ENCODE results near the gene ANKRD33. TPM values are rescaled to one million over a fixed set of nuclear protein-coding genes. Genes with fewer than 3 reads are reported as not detected.

The ANKRD33 gene
- total RNA-seq, 1 experiment from 2014 or later: not detected

DNA sequence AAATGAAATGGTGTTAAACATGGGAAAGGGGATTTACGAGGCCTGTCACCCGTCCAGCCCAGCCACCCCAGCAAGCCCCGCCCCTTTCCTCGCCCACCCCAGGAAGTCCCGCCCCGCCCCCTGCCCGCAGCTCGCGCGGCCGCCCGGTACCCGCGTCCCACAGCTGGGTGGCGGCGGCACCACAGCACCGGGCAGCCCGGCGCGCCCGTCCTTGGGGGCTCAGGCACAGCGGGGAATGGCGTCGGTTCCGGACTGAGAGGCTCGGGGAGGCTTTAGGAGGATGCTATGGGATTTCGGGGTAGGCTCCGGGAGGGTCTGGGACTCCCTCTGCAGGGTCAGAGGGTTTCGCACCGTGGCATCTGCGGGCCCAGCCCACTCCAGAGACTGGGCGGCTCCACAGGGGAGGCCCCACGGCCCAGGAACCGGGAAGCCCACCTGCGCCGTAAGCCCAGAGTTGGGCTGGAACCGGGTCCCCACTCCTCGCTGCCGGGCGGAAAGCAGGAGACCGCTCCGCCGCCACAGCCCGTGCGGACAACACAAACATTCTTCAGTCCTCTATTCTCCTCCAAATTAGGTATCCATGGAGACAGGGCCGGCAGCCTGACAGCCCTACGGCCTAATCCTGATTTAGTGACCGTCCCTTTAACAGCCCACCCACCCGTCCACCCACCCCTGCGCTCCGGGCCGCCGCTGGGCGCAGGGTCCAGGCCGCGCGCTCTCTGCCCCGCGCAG, 40.8 kb upstream of the ANKRD33 start:
- H3K9me3 Mint-ChIP-seq (ENCODE audit: unreplicated experiment): no peaks in the 10 kb centered on the region
- intact Hi-C loops (cut with micrococcal nuclease): no loop called here
- no peak for DNase-seq (ENCODE audit: unreplicated experiment)
- no peaks in the 10 kb centered on the region for H3K4me1 Mint-ChIP-seq (ENCODE audit: insufficient read depth, unreplicated experiment)
- H3K4me3 Mint-ChIP-seq (ENCODE audit: unreplicated experiment): no peak overlapping the region
- no TSS peak for BruUV-seq (replicated peaks)
- no peaks in the 10 kb centered on the region for H3K36me3 Mint-ChIP-seq (ENCODE audit: insufficient read depth, unreplicated experiment)
- POLR2A ChIA-PET: no interaction called here
- TF ChIP-seq, protein P1, sequence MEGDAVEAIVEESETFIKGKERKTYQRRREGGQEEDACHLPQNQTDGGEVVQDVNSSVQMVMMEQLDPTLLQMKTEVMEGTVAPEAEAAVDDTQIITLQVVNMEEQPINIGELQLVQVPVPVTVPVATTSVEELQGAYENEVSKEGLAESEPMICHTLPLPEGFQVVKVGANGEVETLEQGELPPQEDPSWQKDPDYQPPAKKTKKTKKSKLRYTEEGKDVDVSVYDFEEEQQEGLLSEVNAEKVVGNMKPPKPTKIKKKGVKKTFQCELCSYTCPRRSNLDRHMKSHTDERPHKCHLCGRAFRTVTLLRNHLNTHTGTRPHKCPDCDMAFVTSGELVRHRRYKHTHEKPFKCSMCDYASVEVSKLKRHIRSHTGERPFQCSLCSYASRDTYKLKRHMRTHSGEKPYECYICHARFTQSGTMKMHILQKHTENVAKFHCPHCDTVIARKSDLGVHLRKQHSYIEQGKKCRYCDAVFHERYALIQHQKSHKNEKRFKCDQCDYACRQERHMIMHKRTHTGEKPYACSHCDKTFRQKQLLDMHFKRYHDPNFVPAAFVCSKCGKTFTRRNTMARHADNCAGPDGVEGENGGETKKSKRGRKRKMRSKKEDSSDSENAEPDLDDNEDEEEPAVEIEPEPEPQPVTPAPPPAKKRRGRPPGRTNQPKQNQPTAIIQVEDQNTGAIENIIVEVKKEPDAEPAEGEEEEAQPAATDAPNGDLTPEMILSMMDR (IDR thresholded peaks at IDR 0.05; ENCODE audit: unreplicated experiment): no peak
- CTCF ChIA-PET: no interaction called here
- H3K27ac Mint-ChIP-seq (ENCODE audit: low read depth, unreplicated experiment): no peak overlapping the region
- peaks cover 69% of the 10 kb centered on the region for H3K27me3 Mint-ChIP-seq (ENCODE audit: insufficient read depth, unreplicated experiment)

DNA sequence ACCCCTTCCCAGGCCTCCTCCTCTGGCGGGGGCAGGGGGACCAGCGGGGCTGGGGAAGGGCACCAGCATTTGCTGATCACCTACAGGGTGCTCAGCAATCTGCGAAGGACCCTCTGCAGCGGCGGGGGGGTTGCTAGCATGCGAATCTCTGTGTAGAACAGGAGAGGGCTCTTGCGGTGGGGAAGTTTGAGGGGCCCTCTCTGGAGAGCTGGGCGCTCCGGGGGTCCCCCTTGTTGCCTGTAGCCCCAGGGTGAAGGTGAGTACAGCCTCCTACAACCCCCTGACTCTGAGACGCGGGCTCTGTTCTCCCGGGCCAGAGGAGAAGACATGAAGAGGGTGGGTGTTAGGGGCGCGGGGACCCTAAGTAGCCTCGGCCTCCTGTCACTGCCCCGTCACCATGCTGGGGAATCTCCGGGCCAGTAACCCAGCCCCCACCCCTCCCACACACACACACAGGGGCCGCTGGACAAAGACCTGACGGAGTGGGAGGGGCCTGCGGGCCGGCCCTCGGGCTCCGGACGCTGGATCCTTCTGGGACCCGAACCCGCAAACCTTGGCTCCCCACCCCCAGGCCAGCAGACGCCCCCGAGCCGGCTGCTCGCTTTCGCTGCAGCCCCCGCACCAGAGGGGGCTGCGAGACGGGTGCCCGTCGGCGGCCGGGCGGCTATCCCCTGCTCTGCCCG, 40.1 kb upstream of the ANKRD33 start:
- ChIA-PET POLR2A (interaction anchor here (0.7 kb wide), 1 partner anchor 14 kb away, joined by 3 read pairs; no protein-coding TSS in a partner anchor), CTCF (no interaction called here)

DNA sequence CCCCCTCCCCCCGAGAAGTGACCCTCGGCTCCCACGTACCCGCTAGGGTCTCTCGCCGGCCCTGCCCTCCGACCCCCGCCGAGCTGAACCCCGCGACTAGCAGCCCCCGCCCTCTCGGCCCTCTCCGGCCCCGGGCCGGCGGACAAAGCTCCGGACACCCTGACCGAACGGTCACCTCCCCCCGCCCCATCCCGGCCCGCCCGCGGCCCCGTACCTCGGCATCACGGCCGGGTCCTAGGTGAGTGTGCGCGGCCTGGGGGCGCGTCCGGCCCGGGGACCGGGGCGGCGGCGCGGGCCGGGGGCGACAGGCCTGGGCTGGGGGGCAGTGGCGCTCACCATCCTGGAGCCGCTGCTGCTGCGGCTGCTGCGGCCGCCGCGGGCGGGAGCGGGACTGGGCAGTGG, 39.6 kb upstream of the ANKRD33 start, which contains the start of gene FIGNL2:
Gene FIGNL2 (minus strand): TSS at position 393 of the 402 bp plus-strand sequence. CDS start 26,305 bp downstream, outside the sequence.
- no TSS peak for BruUV-seq (replicated peaks)
- H3K4me1 Mint-ChIP-seq (ENCODE audit: insufficient read depth, unreplicated experiment): no peaks in the 10 kb centered on the region
- CTCF ChIA-PET: no interaction called here
- H3K27ac Mint-ChIP-seq (ENCODE audit: low read depth, unreplicated experiment): no peak within 1 kb of the TSS
- H3K27me3 Mint-ChIP-seq (ENCODE audit: insufficient read depth, unreplicated experiment): peaks cover 69% of the 10 kb centered on the region
- no peak within 1 kb of the TSS for H3K4me3 Mint-ChIP-seq (ENCODE audit: unreplicated experiment)
- no peaks in the 10 kb centered on the region for H3K36me3 Mint-ChIP-seq (ENCODE audit: insufficient read depth, unreplicated experiment)
- intact Hi-C loops (cut with micrococcal nuclease): no loop called here
- TF ChIP-seq, protein P1 (IDR thresholded peaks at IDR 0.05; ENCODE audit: unreplicated experiment): no peak
- POLR2A ChIA-PET: interaction anchor here (0.7 kb wide), 1 partner anchor 13 kb away, joined by 3 read pairs; no protein-coding TSS in a partner anchor
- DNase-seq (ENCODE audit: unreplicated experiment): no peak
- no peaks in the 10 kb centered on the region for H3K9me3 Mint-ChIP-seq (ENCODE audit: unreplicated experiment)

More for the DNA sequence above, 40.1 kb upstream of the ANKRD33 start:
- DNase-seq (ENCODE audit: unreplicated experiment): no peak
- Mint-ChIP-seq H3K36me3 (ENCODE audit: insufficient read depth, unreplicated experiment) (no peaks in the 10 kb centered on the region), H3K9me3 (ENCODE audit: unreplicated experiment) (no peaks in the 10 kb centered on the region), H3K27me3 (ENCODE audit: insufficient read depth, unreplicated experiment) (peaks cover 69% of the 10 kb centered on the region), H3K4me1 (ENCODE audit: insufficient read depth, unreplicated experiment) (no peaks in the 10 kb centered on the region), H3K4me3 (ENCODE audit: unreplicated experiment) (no peak overlapping the region), H3K27ac (ENCODE audit: low read depth, unreplicated experiment) (no peak overlapping the region)
- TF ChIP-seq, protein P1 (IDR thresholded peaks at IDR 0.05; ENCODE audit: unreplicated experiment): no peak
- intact Hi-C loops (cut with micrococcal nuclease): no loop called here
- BruUV-seq (replicated peaks): no TSS peak
